ENCODE results near the gene POLR1D.
A peak's percentile ranks its signal among the peaks of the same experiment; 100 is the strongest.

POLR1D gene

GRCh38 chr13:27621366-27622101 lies at the start of gene POLR1D:
TSS of gene POLR1D (plus strand) at chr13:27621892. CDS start at chr13:27621984, 92 bp downstream.
- peak; percentile 80 for DNase-seq (ENCODE audit: low spot score)

GRCh38 chr13:27572234-27572901 lies 49.3 kb upstream of the POLR1D start:
- DNase-seq (ENCODE audit: low spot score) = no peak

GRCh38 chr13:27573265-27573664 lies 48.4 kb upstream of the POLR1D start:
- no peak for DNase-seq (ENCODE audit: low spot score)

GRCh38 chr13:27574661-27575060 lies 47.0 kb upstream of the POLR1D start:
- DNase-seq (ENCODE audit: low spot score) = no peak

- no peak for DNase-seq (ENCODE audit: low spot score)
Observed at GRCh38 chr13:27578121-27579030, 43.3 kb upstream of the POLR1D start.

- no peak for DNase-seq (ENCODE audit: low spot score)
Observed at GRCh38 chr13:27583645-27584044, 38.0 kb upstream of the POLR1D start.

GRCh38 chr13:27587095-27587746 lies 34.5 kb upstream of the POLR1D start:
- DNase-seq (ENCODE audit: low spot score) = no peak

- DNase-seq (ENCODE audit: low spot score) = no peak
Observed at GRCh38 chr13:27588405-27588804, 33.3 kb upstream of the POLR1D start.

- no peak for DNase-seq (ENCODE audit: low spot score)
Observed at GRCh38 chr13:27592865-27593264, 28.8 kb upstream of the POLR1D start.

- DNase-seq (ENCODE audit: low spot score) = peak; percentile 46
Observed at GRCh38 chr13:27593267-27593666, 28.4 kb upstream of the POLR1D start.

- no peak for DNase-seq (ENCODE audit: low spot score)
Observed at GRCh38 chr13:27595055-27595811, 26.5 kb upstream of the POLR1D start.

GRCh38 chr13:27599096-27599495 lies 22.6 kb upstream of the POLR1D start:
- DNase-seq (ENCODE audit: low spot score) = no peak

GRCh38 chr13:27599845-27600553 lies 21.7 kb upstream of the POLR1D start:
- DNase-seq (ENCODE audit: low spot score) = no peak

GRCh38 chr13:27600711-27601110 lies 21.0 kb upstream of the POLR1D start:
- no peak for DNase-seq (ENCODE audit: low spot score)

GRCh38 chr13:27601208-27601607 lies 20.5 kb upstream of the POLR1D start:
- DNase-seq (ENCODE audit: low spot score) = no peak

GRCh38 chr13:27601803-27602202 lies 19.9 kb upstream of the POLR1D start:
- no peak for DNase-seq (ENCODE audit: low spot score)

- no peak for DNase-seq (ENCODE audit: low spot score)
Observed at GRCh38 chr13:27605099-27605498, 16.6 kb upstream of the POLR1D start.

GRCh38 chr13:27605610-27606200 lies 16.0 kb upstream of the POLR1D start:
- DNase-seq (ENCODE audit: low spot score) = no peak

- DNase-seq (ENCODE audit: low spot score) = no peak
Observed at GRCh38 chr13:27607125-27607524, 14.6 kb upstream of the POLR1D start.

GRCh38 chr13:27613628-27614027 lies 8.1 kb upstream of the POLR1D start:
- DNase-seq (ENCODE audit: low spot score) = no peak
